ENCODE data around the gene HOXB2.

GRCh38 chr17:48554412-48555257 lies 9.7 kb upstream of the HOXB2 start:
- TF ChIP-seq, protein P1, sequence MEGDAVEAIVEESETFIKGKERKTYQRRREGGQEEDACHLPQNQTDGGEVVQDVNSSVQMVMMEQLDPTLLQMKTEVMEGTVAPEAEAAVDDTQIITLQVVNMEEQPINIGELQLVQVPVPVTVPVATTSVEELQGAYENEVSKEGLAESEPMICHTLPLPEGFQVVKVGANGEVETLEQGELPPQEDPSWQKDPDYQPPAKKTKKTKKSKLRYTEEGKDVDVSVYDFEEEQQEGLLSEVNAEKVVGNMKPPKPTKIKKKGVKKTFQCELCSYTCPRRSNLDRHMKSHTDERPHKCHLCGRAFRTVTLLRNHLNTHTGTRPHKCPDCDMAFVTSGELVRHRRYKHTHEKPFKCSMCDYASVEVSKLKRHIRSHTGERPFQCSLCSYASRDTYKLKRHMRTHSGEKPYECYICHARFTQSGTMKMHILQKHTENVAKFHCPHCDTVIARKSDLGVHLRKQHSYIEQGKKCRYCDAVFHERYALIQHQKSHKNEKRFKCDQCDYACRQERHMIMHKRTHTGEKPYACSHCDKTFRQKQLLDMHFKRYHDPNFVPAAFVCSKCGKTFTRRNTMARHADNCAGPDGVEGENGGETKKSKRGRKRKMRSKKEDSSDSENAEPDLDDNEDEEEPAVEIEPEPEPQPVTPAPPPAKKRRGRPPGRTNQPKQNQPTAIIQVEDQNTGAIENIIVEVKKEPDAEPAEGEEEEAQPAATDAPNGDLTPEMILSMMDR (IDR thresholded peaks at IDR 0.05), result no peak
- no peak for TF ChIP-seq BHLHE40 (IDR thresholded peaks at IDR 0.05; ENCODE audit: low read depth, low read length)
- no peak for TF ChIP-seq RFX5 (IDR thresholded peaks at IDR 0.05)
- no peak for TF ChIP-seq JUNB (IDR thresholded peaks at IDR 0.05)
- no peak for TF ChIP-seq ESRRA (IDR thresholded peaks at IDR 0.05; ENCODE audit: borderline replicate concordance, low read length)
- no peak for TF ChIP-seq REST (IDR thresholded peaks at IDR 0.05)
- TF ChIP-seq POLR2A (IDR thresholded peaks at IDR 0.05; ENCODE audit: low read length), result peak; percentile 41

All from A549 (cell line).